ENCODE results near the gene GLIS1.

- no peak for TF ChIP-seq EZH2 (IDR thresholded peaks at IDR 0.05; ENCODE audit: borderline replicate concordance, low read depth, low read length, severe bottlenecking)
- no peak for TF ChIP-seq POLR2A (IDR thresholded peaks at IDR 0.05; ENCODE audit: low read depth, low read length)
- no peak for TF ChIP-seq CTCF (IDR thresholded peaks at IDR 0.05; ENCODE audit: extremely low read depth in 1 of 2, insufficient read depth in 1 of 2, low read depth in 1 of 2, low read length in 2 of 2)
- no peak for TF ChIP-seq GATA2 (IDR thresholded peaks at IDR 0.05; ENCODE audit: insufficient read depth, insufficient read length, low read depth, low read length)
- no peak for TF ChIP-seq POLR2AphosphoS5 (IDR thresholded peaks at IDR 0.05; ENCODE audit: insufficient read depth, low read depth, low read length)
- TF ChIP-seq MAX (IDR thresholded peaks at IDR 0.05; ENCODE audit: insufficient read depth, insufficient read length) = no peak
- no peak for TF ChIP-seq JUN (IDR thresholded peaks at IDR 0.05; ENCODE audit: borderline replicate concordance, insufficient read depth, insufficient read length, low read depth)
- TF ChIP-seq FOS (IDR thresholded peaks at IDR 0.05; ENCODE audit: borderline replicate concordance, insufficient read depth, low read length) = no peak
Observed at GRCh38 chr1:53517821-53518352, 221.1 kb downstream of the GLIS1 start.
